ENCODE data around the gene CELF4. TPM values are rescaled to one million over a fixed set of nuclear protein-coding genes. Genes with fewer than 3 reads are reported as not detected.

The CELF4 gene
- total and polyA plus RNA-seq, 2 donors (not counting 3 experiments of a cell fraction or from before 2014, with no cell fraction given), result not detected

DNA sequence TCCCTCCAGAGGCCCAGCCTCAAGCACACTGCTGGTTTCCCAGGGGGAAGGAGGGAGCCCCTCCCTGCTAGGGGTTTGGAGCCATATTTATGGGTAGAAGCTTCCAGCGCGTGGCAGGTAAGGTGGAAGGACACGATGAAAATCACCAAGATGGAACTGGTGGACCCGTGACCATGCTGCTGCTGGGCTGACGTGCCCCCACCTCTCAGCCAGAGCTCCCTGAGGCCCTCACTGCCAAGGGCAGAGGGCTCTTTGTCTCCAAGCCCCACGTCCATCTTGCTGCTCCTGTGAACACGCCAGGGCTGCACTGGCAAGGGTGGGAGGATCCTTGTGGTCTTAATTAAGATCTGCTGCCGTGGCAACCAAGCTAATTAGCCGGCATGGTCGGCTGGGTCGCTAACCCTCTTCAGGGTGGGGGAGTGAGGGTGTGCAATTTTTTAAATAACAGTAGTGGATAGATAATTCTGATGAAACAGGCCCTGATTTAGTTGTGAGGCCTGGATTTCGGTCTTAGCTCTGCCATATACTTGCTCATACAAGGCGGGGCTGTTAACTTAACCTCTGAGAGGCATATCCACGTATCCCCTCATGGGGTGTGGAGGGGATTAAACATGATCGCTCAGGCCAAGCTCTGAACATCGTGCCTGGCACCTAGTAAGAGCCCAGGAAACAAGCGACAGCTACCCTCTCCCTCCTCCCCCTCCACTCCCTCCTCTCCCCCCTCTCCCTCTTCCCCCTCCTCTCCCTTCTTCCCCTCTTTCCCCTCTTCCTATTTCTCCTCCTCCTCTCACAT, 232.8 kb downstream of the CELF4 start:
- no peaks in the 10 kb centered on the region for H3K9me1 ChIP-seq (replicated peaks; ENCODE audit: control insufficient read depth, extremely low read depth, insufficient read depth, low read length)
- no peak overlapping the region for H3K4me2 ChIP-seq (ENCODE audit: insufficient read depth, low read length)
- H3K36me3 ChIP-seq (ENCODE audit: control insufficient read depth in 2 of 2, extremely low read depth in 1 of 2, insufficient read depth in 2 of 2, low read length in 2 of 2), result no peaks in the 10 kb centered on the region
- POLR2A ChIA-PET, result no interaction called here
- BruUV-seq (replicated peaks), result no TSS peak
- no peak overlapping the region for H2AFZ ChIP-seq (ENCODE audit: low read depth, low read length)
- no peak overlapping the region for H3K9ac ChIP-seq (replicated peaks; ENCODE audit: extremely low read depth, insufficient read depth, low read length)
- no peaks in the 10 kb centered on the region for H3K4me1 ChIP-seq (ENCODE audit: control insufficient read depth, extremely low read depth, insufficient read depth, low read length)
- no peaks in the 10 kb centered on the region for H3K27me3 ChIP-seq (ENCODE audit: control insufficient read depth in 2 of 2, insufficient read depth in 2 of 2, low read length in 2 of 2)
- no peaks in the 10 kb centered on the region for H4K20me1 ChIP-seq (replicated peaks; ENCODE audit: control insufficient read depth, extremely low read depth, insufficient read depth, low read length)
- dilution Hi-C loops (cut with MboI; ENCODE audit: extremely low pct_ligation_motif_present, low sequenced_read_pairs) (no loop called here), intact Hi-C loops (cut with micrococcal nuclease) (no loop called here)
- no peak overlapping the region for H3K4me3 ChIP-seq (replicated peaks in 1 of 3; ENCODE audit: insufficient read depth in 1 of 3, low read depth in 1 of 3, low read length in 3 of 3)
- CTCF ChIA-PET, result interaction anchor here (1.2 to 2.3 kb wide), 2 partner anchors 11 to 390 kb away, joined by 4 to 8 read pairs; no protein-coding TSS in a partner anchor
- FAIRE-seq (no peak), DNase-seq (ENCODE audit: low read depth, low spot score) (no peak)
- H3K79me2 ChIP-seq (ENCODE audit: control insufficient read depth, insufficient read depth, low read length), result no peaks in the 10 kb centered on the region
- no peak for TF ChIP-seq EZH2 (IDR thresholded peaks at IDR 0.05; ENCODE audit: borderline replicate concordance, low read depth, low read length, severe bottlenecking)
- no peak for TF ChIP-seq POLR2A (IDR thresholded peaks at IDR 0.05; ENCODE audit: low read depth, low read length)
- TF ChIP-seq JUN (IDR thresholded peaks at IDR 0.05; ENCODE audit: borderline replicate concordance, insufficient read depth, insufficient read length, low read depth), result no peak
- no peak for TF ChIP-seq FOS (IDR thresholded peaks at IDR 0.05; ENCODE audit: borderline replicate concordance, insufficient read depth, low read length)
- TF ChIP-seq MYC (IDR thresholded peaks at IDR 0.05; ENCODE audit: low read depth, low read length), result no peak
- TF ChIP-seq, protein P1, sequence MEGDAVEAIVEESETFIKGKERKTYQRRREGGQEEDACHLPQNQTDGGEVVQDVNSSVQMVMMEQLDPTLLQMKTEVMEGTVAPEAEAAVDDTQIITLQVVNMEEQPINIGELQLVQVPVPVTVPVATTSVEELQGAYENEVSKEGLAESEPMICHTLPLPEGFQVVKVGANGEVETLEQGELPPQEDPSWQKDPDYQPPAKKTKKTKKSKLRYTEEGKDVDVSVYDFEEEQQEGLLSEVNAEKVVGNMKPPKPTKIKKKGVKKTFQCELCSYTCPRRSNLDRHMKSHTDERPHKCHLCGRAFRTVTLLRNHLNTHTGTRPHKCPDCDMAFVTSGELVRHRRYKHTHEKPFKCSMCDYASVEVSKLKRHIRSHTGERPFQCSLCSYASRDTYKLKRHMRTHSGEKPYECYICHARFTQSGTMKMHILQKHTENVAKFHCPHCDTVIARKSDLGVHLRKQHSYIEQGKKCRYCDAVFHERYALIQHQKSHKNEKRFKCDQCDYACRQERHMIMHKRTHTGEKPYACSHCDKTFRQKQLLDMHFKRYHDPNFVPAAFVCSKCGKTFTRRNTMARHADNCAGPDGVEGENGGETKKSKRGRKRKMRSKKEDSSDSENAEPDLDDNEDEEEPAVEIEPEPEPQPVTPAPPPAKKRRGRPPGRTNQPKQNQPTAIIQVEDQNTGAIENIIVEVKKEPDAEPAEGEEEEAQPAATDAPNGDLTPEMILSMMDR (IDR thresholded peaks at IDR 0.05; ENCODE audit: extremely low read depth in 1 of 2, insufficient read depth in 1 of 2, low read depth in 1 of 2, low read length in 2 of 2), result no peak
- no peak for TF ChIP-seq MAX (IDR thresholded peaks at IDR 0.05; ENCODE audit: insufficient read depth, insufficient read length)
- TF ChIP-seq POLR2AphosphoS5 (IDR thresholded peaks at IDR 0.05; ENCODE audit: insufficient read depth, low read depth, low read length), result no peak
- no peak for TF ChIP-seq GATA2 (IDR thresholded peaks at IDR 0.05; ENCODE audit: insufficient read depth, insufficient read length, low read depth, low read length)
- no peak overlapping the region for H3K27ac ChIP-seq (ENCODE audit: insufficient read depth, low read depth, low read length)
- no peaks in the 10 kb centered on the region for H3K9me3 ChIP-seq (replicated peaks; ENCODE audit: control insufficient read depth, insufficient read depth, low read length)
